Ramos (cell line): ENCODE measurements around the gene CD207.
"Not testable (repeated sequence)": the region's sequence is repeated elsewhere in the genome, so short reads cannot be mapped to it uniquely, and the experiment has no call there.

Source experiments
- in situ Hi-C: fragments of 300-500 bp; cut with MboI; formaldehyde crosslinking; loops from one replicate; pipeline ENCODE4 v1.14.3; 2022; ENCODE audit warnings: low sequenced_read_pairs; ENCODE audit not compliant: unreplicated experiment

Gene CD207

GRCh38 chr2:70830366-70830765 is 5.2 kb downstream of the CD207 start:
- in situ Hi-C loops: no loop called here

- in situ Hi-C loops: no loop called here
Measured at GRCh38 chr2:70829916-70830315, 5.7 kb downstream of the CD207 start.

GRCh38 chr2:70828914-70829824 is 6.4 kb downstream of the CD207 start:
- in situ Hi-C loops: no loop called here

- in situ Hi-C loops: no loop called here
Measured at GRCh38 chr2:70828115-70828514, 7.5 kb downstream of the CD207 start.

- in situ Hi-C loops: no loop called here
Measured at GRCh38 chr2:70827388-70827787, 8.2 kb downstream of the CD207 start.

GRCh38 chr2:70826696-70827350 is 8.8 kb downstream of the CD207 start:
- in situ Hi-C loops: no loop called here

GRCh38 chr2:70823249-70823648 is 12.4 kb downstream of the CD207 start:
- in situ Hi-C loops: no loop called here

GRCh38 chr2:70822843-70823242 is 12.8 kb downstream of the CD207 start:
- in situ Hi-C loops: no loop called here

- in situ Hi-C loops: no loop called here
Measured at GRCh38 chr2:70820499-70820898, 15.1 kb downstream of the CD207 start, which contains the start of gene CLEC4F. CLEC4F (minus strand) TSS chr2:70820599; CDS start chr2:70820523, 76 bp downstream.

GRCh38 chr2:70817284-70817954 is 18.2 kb downstream of the CD207 start:
- in situ Hi-C loops: no loop called here

- in situ Hi-C loops: no loop called here
Measured at GRCh38 chr2:70816726-70817125, 18.9 kb downstream of the CD207 start.

GRCh38 chr2:70808983-70809958 is 26.3 kb downstream of the CD207 start:
- in situ Hi-C loops: no loop called here

- in situ Hi-C loops: no loop called here
Measured at GRCh38 chr2:70807828-70808118, 27.8 kb downstream of the CD207 start.

- in situ Hi-C loops: no loop called here
Measured at GRCh38 chr2:70807102-70807827, 28.4 kb downstream of the CD207 start.

GRCh38 chr2:70806620-70807019 is 29.0 kb downstream of the CD207 start:
- in situ Hi-C loops: no loop called here

- in situ Hi-C loops: no loop called here
Measured at GRCh38 chr2:70806013-70806412, 29.6 kb downstream of the CD207 start.

- in situ Hi-C loops: no loop called here
Measured at GRCh38 chr2:70801607-70802263, 33.9 kb downstream of the CD207 start.

- in situ Hi-C loops: no loop called here
Measured at GRCh38 chr2:70799706-70800105, 35.9 kb downstream of the CD207 start.

- in situ Hi-C loops: not testable (repeated sequence)
Measured at GRCh38 chr2:70797996-70798395, 37.6 kb downstream of the CD207 start.
